Coronary artery (tissue), 2 donors: Measurements from ENCODE around the gene SMG5.

Source experiments
- DNase-seq: peaks from one replicate; pipeline ENCODE4 v3.0.0-alpha.2; 2017; ENCODE audit warnings: low spot score
- H3K27ac ChIP-seq, 2 donors: fragments of 200-600 bp; sonication (generic); one replicate each; pipeline ENCODE4 v1.5.1; 2016 to 2019
- H3K4me3 ChIP-seq: fragments of 200-600 bp; sonication (generic); 2 replicates; pipeline ENCODE4 v1.5.1; 2016; ENCODE audit warnings: mild to moderate bottlenecking, moderate library complexity
- TF ChIP-seq, protein P1 (sequence below): fragments of 200-600 bp; sonication (generic); IDR thresholded peaks from one replicate; pipeline ENCODE4 v1.5.1; 2019; ENCODE audit warnings: antibody characterized with exemption

Gene SMG5

GRCh38 chr1:156238248-156238647, 44.4 kb downstream of the SMG5 start:
- no peak overlapping the region for H3K4me3 ChIP-seq
- DNase-seq: no peak
- H3K27ac ChIP-seq: no peak overlapping the region
- TF ChIP-seq, protein P1, sequence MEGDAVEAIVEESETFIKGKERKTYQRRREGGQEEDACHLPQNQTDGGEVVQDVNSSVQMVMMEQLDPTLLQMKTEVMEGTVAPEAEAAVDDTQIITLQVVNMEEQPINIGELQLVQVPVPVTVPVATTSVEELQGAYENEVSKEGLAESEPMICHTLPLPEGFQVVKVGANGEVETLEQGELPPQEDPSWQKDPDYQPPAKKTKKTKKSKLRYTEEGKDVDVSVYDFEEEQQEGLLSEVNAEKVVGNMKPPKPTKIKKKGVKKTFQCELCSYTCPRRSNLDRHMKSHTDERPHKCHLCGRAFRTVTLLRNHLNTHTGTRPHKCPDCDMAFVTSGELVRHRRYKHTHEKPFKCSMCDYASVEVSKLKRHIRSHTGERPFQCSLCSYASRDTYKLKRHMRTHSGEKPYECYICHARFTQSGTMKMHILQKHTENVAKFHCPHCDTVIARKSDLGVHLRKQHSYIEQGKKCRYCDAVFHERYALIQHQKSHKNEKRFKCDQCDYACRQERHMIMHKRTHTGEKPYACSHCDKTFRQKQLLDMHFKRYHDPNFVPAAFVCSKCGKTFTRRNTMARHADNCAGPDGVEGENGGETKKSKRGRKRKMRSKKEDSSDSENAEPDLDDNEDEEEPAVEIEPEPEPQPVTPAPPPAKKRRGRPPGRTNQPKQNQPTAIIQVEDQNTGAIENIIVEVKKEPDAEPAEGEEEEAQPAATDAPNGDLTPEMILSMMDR: no peak

DNA sequence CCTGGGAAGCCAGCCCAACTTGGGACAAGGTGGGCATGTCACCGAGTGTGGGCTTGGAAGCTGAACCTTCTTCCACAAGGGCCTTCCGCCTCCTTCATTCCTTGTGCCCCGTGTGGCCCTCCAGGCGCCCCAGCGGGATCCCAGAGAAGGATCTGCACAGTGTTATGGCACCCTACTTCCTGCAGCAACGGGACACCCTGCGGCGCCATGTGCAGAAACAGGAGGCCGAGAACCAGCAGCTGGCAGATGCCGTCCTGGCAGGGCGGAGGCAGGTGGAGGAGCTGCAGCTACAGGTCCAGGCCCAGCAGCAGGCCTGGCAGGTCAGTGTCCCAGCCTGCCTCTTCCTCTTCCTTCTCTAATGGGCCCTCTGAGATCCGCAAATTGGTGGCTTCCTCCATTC, 46.5 kb downstream of the SMG5 start:
- no peak for DNase-seq
- H3K27ac ChIP-seq: no peak overlapping the region
- TF ChIP-seq, protein P1: no peak
- H3K4me3 ChIP-seq: no peak overlapping the region

- TF ChIP-seq, protein P1: no peak
- DNase-seq: no peak
- no peak overlapping the region for H3K27ac ChIP-seq
Observed at GRCh38 chr1:156233426-156234127, 49.0 kb downstream of the SMG5 start.

DNA sequence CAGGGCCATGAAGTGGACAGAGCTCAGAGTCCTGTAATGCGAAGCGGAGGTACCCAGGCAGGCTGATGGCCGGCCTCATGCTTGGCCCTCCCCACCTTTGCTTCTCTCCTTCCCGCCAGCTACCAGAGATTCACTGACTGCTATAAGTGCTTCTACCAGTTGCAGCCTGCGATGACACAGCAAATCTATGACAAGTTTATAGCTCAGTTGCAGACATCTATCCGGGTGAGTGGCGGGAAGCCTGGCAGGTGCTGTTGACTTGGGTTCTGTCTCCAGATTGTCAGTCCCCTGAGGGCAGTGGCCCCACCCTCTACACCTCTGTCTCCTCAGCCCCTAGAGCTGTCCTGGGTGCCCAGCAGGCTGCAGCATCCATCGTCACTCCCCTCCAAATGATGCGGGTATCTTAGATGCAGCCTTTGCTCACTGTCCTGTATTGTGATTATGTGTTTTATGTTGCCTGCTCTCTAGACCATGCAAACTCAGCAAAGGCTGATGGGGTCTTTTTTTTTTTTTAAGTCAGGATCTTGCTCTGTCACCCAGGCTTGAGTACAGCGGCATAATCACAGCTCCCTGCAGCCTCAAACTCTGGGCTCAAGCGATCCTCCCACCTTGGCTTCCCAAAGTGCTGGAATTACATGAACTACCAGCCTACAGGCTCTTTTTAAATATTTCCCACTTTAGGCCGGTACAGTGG, 50.3 kb downstream of the SMG5 start:
- TF ChIP-seq, protein P1: no peak
- no peak for DNase-seq
- no peak overlapping the region for H3K27ac ChIP-seq
- no peak overlapping the region for H3K4me3 ChIP-seq

More at GRCh38 chr1:156233426-156234127, 49.0 kb downstream of the SMG5 start:
- no peak overlapping the region for H3K4me3 ChIP-seq

GRCh38 chr1:156230473-156230837, 52.2 kb downstream of the SMG5 start:
- no peak for DNase-seq
- TF ChIP-seq, protein P1: no peak
- H3K27ac ChIP-seq: no peak overlapping the region
- no peak overlapping the region for H3K4me3 ChIP-seq

DNA sequence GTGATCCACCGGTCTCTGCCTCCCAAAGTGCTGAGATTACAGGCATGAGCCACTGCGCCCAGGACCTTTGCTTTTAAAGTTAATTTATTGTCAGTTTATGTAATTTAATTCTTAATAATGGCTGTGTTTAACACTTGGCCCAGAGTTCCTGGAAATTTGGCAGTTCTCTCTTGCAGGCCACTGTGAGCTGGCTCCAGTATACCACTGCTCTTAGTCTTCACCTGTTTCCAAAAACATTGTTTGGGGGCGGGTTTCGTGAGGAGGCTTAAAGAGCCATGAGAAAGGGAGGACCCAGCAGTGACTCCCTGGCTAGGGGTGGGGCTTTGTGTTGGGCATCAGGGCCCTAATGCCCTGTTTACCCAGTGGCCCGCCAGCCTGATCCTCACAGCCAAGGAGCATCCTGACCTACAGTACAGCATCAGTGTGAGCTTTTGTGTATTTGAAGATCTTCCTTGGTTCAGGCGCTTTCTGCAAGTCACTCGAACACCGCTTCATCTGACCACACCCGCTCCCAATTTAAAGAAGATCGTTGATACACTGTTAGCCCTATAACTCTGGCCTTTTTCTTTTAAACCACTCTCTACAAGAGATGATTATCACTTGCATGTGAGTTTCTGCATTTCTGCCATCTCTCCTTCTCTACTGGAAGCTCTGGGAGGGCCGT, 52.7 kb downstream of the SMG5 start:
- H3K4me3 ChIP-seq: no peak overlapping the region
- TF ChIP-seq, protein P1: no peak
- H3K27ac ChIP-seq: no peak overlapping the region
- no peak for DNase-seq
